HepG2 (cell line): ENCODE data around the gene CUL9. TPM values are rescaled to one million over a fixed set of nuclear protein-coding genes. Genes with fewer than 3 reads are reported as not detected.
A peak's percentile ranks its signal among the peaks of the same experiment; 100 is the strongest.

Experiments used
- AKAP8 ChIP-seq: sonication (generic); formaldehyde crosslinking; IDR thresholded peaks from 2 replicates; pipeline ENCODE4 v1.5.1; 2020; ENCODE audit warnings: mild to moderate bottlenecking, missing genetic modification reagents
- CEBPG ChIP-seq: IDR thresholded peaks from 2 replicates; pipeline ENCODE4 v1.6.1; 2016
- CENPBD1 ChIP-seq: sonication (generic); formaldehyde crosslinking; IDR thresholded peaks from 2 replicates; pipeline ENCODE4 v1.8.0; 2022; ENCODE audit warnings: missing genetic modification reagents, low read depth, mild to moderate bottlenecking, borderline replicate concordance
- DZIP1 ChIP-seq: sonication (generic); formaldehyde crosslinking; IDR thresholded peaks from 2 replicates; pipeline ENCODE4 v1.5.0; 2020; ENCODE audit warnings: mild to moderate bottlenecking, missing genetic modification reagents
- FLYWCH1 ChIP-seq: sonication (generic); formaldehyde crosslinking; IDR thresholded peaks from 2 replicates; pipeline ENCODE4 v1.8.1; 2023; ENCODE audit warnings: mild to moderate bottlenecking, missing genetic modification reagents
- FOSL1 ChIP-seq: sonication (generic); formaldehyde crosslinking; IDR thresholded peaks from 2 replicates; pipeline ENCODE4 v1.9.0; 2021; ENCODE audit warnings: missing genetic modification reagents, borderline replicate concordance
- HNRNPUL1 ChIP-seq: fragments of 200-400 bp; formaldehyde crosslinking; IDR thresholded peaks from 2 replicates; pipeline ENCODE4 v1.6.1; 2017; ENCODE audit warnings: low read depth, mild to moderate bottlenecking, low read length, moderate library complexity
- MATR3 ChIP-seq: sonication (generic); formaldehyde crosslinking; IDR thresholded peaks from 2 replicates; pipeline ENCODE4 v1.4.0; 2020; ENCODE audit warnings: missing genetic modification reagents
- MED1 ChIP-seq: sonication (generic); formaldehyde crosslinking; IDR thresholded peaks from 2 replicates; pipeline ENCODE4 v1.4.0; 2020; ENCODE audit warnings: missing genetic modification reagents
- MIER2 ChIP-seq: IDR thresholded peaks from 2 replicates; pipeline ENCODE4 v1.6.1; 2016; ENCODE audit warnings: missing biosample characterization, missing genetic modification reagents
- MIXL1 ChIP-seq: IDR thresholded peaks from 2 replicates; pipeline ENCODE4 v1.6.1; 2016
- PCBP2 ChIP-seq: fragments of 200-400 bp; formaldehyde crosslinking; optimal IDR thresholded peaks from 2 replicates; pipeline ENCODE3; 2018; ENCODE audit warnings: low read length, low read depth; ENCODE audit not compliant: poor library complexity, severe bottlenecking
- POGK ChIP-seq: sonication (generic); formaldehyde crosslinking; conservative IDR thresholded peaks from 2 replicates; pipeline ENCODE4 v1.8.0; 2022; ENCODE audit warnings: mild to moderate bottlenecking, moderate library complexity, missing genetic modification reagents
- SATB2 ChIP-seq: sonication (generic); formaldehyde crosslinking; IDR thresholded peaks from 2 replicates; pipeline ENCODE4 v1.5.0; 2020; ENCODE audit warnings: missing genetic modification reagents
- SRSF4 ChIP-seq: fragments of 200-400 bp; formaldehyde crosslinking; IDR thresholded peaks from one replicate; pipeline ENCODE4 v1.6.1; 2018; ENCODE audit warnings: mild to moderate bottlenecking, low read depth, low read length, moderate library complexity; ENCODE audit not compliant: poor library complexity, severe bottlenecking
- SRY ChIP-seq: sonication (generic); formaldehyde crosslinking; IDR thresholded peaks from 2 replicates; pipeline ENCODE4 v1.8.0; 2022; ENCODE audit warnings: mild to moderate bottlenecking, missing genetic modification reagents
- ZFP82 ChIP-seq: sonication (generic); formaldehyde crosslinking; IDR thresholded peaks from 2 replicates; pipeline ENCODE4 v1.5.1; 2020; ENCODE audit warnings: mild to moderate bottlenecking, missing genetic modification reagents, borderline replicate concordance
- ZMAT5 ChIP-seq: sonication (generic); formaldehyde crosslinking; IDR thresholded peaks from 2 replicates; pipeline ENCODE4 v1.5.0; 2020; ENCODE audit warnings: mild to moderate bottlenecking, low read depth, missing genetic modification reagents, borderline replicate concordance
- ZNF564 ChIP-seq: sonication (generic); formaldehyde crosslinking; IDR thresholded peaks from 2 replicates; pipeline ENCODE4 v1.8.1; 2023; ENCODE audit warnings: mild to moderate bottlenecking, missing genetic modification reagents
- ZNF710 ChIP-seq: sonication (generic); formaldehyde crosslinking; IDR thresholded peaks from 2 replicates; pipeline ENCODE4 v1.5.0; 2020; ENCODE audit warnings: mild to moderate bottlenecking, missing genetic modification reagents, borderline replicate concordance
- ZNF879 ChIP-seq: sonication (generic); formaldehyde crosslinking; IDR thresholded peaks from 2 replicates; pipeline ENCODE4 v1.8.1; 2023; ENCODE audit warnings: missing genetic modification reagents
- ZSCAN31 ChIP-seq: sonication (generic); formaldehyde crosslinking; IDR thresholded peaks from 2 replicates; pipeline ENCODE4 v1.5.0; 2020; ENCODE audit warnings: low read depth, mild to moderate bottlenecking, missing genetic modification reagents
- polyA plus RNA-seq, 8 experiments: library from polyadenylated mRNA; depleted of rRNA in 3 of 8; stranded (reverse) in 7 of 8; unstranded in 1 of 8; fragments of >200 nt; fragmentation: Illumina TruSeq in 4 of 8; extraction: Trizol in 4 of 8; gene quantifications; 2 replicates each; pipeline versions ENCODE4 v1.2.1 to v1.2.3, GENCODE V29; 2011 to 2016; ENCODE audit warnings: low read depth in 4 of 8, missing spikeins in 1 of 8, mixed read lengths in 1 of 8; ENCODE audit not compliant: insufficient read depth in 1 of 8
- total RNA-seq, 5 experiments: library from RNA; depleted of rRNA; stranded (reverse); fragments of >200 nt; fragmentation: Illumina TruSeq; extraction: Trizol; gene quantifications; 2 replicates each; pipeline ENCODE4 v1.2.3, GENCODE V29; 2016; ENCODE audit warnings: low read depth in 1 of 5

Gene CUL9
- total and polyA plus RNA-seq, 2 of the 13 experiments (the other 11 are each of a cell fraction or from before 2014, with no cell fraction given): 11.4 to 13.7 TPM

GRCh38 chr6:43143235-43144128, 38.5 kb upstream of the CUL9 start (continued):
- TF ChIP-seq CENPBD1 (CRISPR knock-in tag) (no peak), PCBP2 (no peak), MED1 (CRISPR knock-in tag) (peak; percentile 69), FLYWCH1 (CRISPR knock-in tag) (no peak), ZMAT5 (CRISPR knock-in tag) (no peak), SRY (CRISPR knock-in tag) (no peak), HNRNPUL1 (no peak), POGK (peak; percentile 90), MATR3 (CRISPR knock-in tag) (no peak), ZNF879 (CRISPR knock-in tag) (0 out of 2 replicates have a peak, but pooled peaks have one; percentile 63), ZNF564 (CRISPR knock-in tag) (0 out of 2 replicates have a peak, but pooled peaks have one; percentile 85), MIER2 (peak; percentile 55; the same call in 1 of the 2 replicates), MIXL1 (CRISPR knock-in tag) (peak; percentile 52; the same call in 1 of the 2 replicates), AKAP8 (CRISPR knock-in tag) (0 out of 2 replicates have a peak, but pooled peaks have one; percentile 58), CEBPG (no peak), DZIP1 (CRISPR knock-in tag) (no peak), SRSF4 (no peak), FOSL1 (no peak), ZNF710 (peak; percentile 51; the same call in 1 of the 2 replicates), ZSCAN31 (peak; percentile 86), ZFP82 (no peak), SATB2 (CRISPR knock-in tag) (no peak)
